Right renal cortex interstitium (tissue), 3 donors: ENCODE measurements around the gene HOXD9. TPM values are rescaled to one million over a fixed set of nuclear protein-coding genes. Genes with fewer than 3 reads are reported as not detected.

Source experiments
- DNase-seq, 3 donors: peaks; one replicate each; pipeline ENCODE4 v3.0.0-alpha.2; 2013; ENCODE audit warnings: low read depth in 3 of 3, low spot score in 2 of 3
- polyA plus RNA-seq, 3 donors: library from polyadenylated mRNA; unstranded; fragments of 120-200 nt; gene quantifications; one replicate each; pipeline ENCODE4 v1.2.1, GENCODE V29; 2013; ENCODE audit not compliant: insufficient read length in 3 of 3

HOXD9 gene
- polyA plus RNA-seq, 3 donors, result 56.4 to 63.2 (median 60.0) TPM

GRCh38 chr2:176135035-176135440 lies 12.5 kb downstream of the HOXD9 start:
- no peak for DNase-seq

- DNase-seq, result no peak
These were observed 14.1 kb downstream of the HOXD9 start for GRCh38 chr2:176136374-176137251.

- no peak for DNase-seq
These were observed 14.7 kb downstream of the HOXD9 start for GRCh38 chr2:176137252-176137580.

- DNase-seq, result no peak
These were observed 15.4 kb downstream of the HOXD9 start for GRCh38 chr2:176137906-176138305.

GRCh38 chr2:176138526-176138922 lies 16.0 kb downstream of the HOXD9 start:
- no peak for DNase-seq

- no peak for DNase-seq
These were observed 16.6 kb downstream of the HOXD9 start for GRCh38 chr2:176138923-176139660.

- DNase-seq, result no peak
These were observed 17.4 kb downstream of the HOXD9 start for GRCh38 chr2:176139661-176140512.

GRCh38 chr2:176140513-176141317 lies 18.2 kb downstream of the HOXD9 start:
- DNase-seq, result no peak

- DNase-seq, result no peak
These were observed 19.8 kb downstream of the HOXD9 start for GRCh38 chr2:176142281-176142680.

GRCh38 chr2:176145085-176145969 lies 22.8 kb downstream of the HOXD9 start:
- no peak for DNase-seq

- DNase-seq, result no peak
These were observed 23.6 kb downstream of the HOXD9 start for GRCh38 chr2:176146101-176146500.

- DNase-seq, result no peak
These were observed 24.1 kb downstream of the HOXD9 start for GRCh38 chr2:176146645-176147044.

GRCh38 chr2:176147210-176147799 lies 24.8 kb downstream of the HOXD9 start:
- no peak for DNase-seq

GRCh38 chr2:176147800-176148496 lies 25.4 kb downstream of the HOXD9 start:
- no peak for DNase-seq

- DNase-seq, result no peak
These were observed 26.4 kb downstream of the HOXD9 start for GRCh38 chr2:176148751-176149421.

- DNase-seq, result no peak
These were observed 27.0 kb downstream of the HOXD9 start for GRCh38 chr2:176149481-176149938.

GRCh38 chr2:176149939-176150583 lies 27.5 kb downstream of the HOXD9 start:
- DNase-seq, result no peak
